SJSA1 (cell line): ENCODE data around the gene PCBP4. TPM values are rescaled to one million over a fixed set of nuclear protein-coding genes. Genes with fewer than 3 reads are reported as not detected.
A peak's percentile ranks its signal among the peaks of the same experiment; 100 is the strongest.

Source experiments
- DNase-seq, 2 experiments: peaks; one replicate each; pipeline ENCODE4 v3.0.0-alpha.2; 2015 to 2020; ENCODE audit warnings: low spot score in 2 of 2, low read depth in 1 of 2
- H3K27ac ChIP-seq: fragments of 250-450 bp; sonication (Bioruptor Pico); 2 replicates; pipeline ENCODE4 v1.5.1; 2020; ENCODE audit warnings: mild to moderate bottlenecking, moderate library complexity
- H3K27me3 ChIP-seq: fragments of 250-450 bp; sonication (Bioruptor Pico); replicated peaks from 2 replicates; pipeline ENCODE4 v1.5.1; 2020; ENCODE audit warnings: mild to moderate bottlenecking, moderate library complexity
- H3K36me3 ChIP-seq: fragments of 250-450 bp; sonication (Bioruptor Pico); 2 replicates; pipeline ENCODE4 v1.5.1; 2020; ENCODE audit warnings: mild to moderate bottlenecking
- H3K4me1 ChIP-seq: fragments of 250-450 bp; sonication (Bioruptor Pico); replicated peaks from 2 replicates; pipeline ENCODE4 v1.6.1; 2021; ENCODE audit warnings: mild to moderate bottlenecking
- H3K4me3 ChIP-seq: fragments of 250-450 bp; sonication (Bioruptor Pico); 2 replicates; pipeline ENCODE4 v1.5.1; 2020; ENCODE audit warnings: mild to moderate bottlenecking
- H3K9me3 ChIP-seq: fragments of 250-450 bp; sonication (Bioruptor Pico); replicated peaks from 2 replicates; pipeline ENCODE4 v1.5.1; 2020; ENCODE audit warnings: mild to moderate bottlenecking
- total RNA-seq: library from RNA; depleted of rRNA; stranded (reverse); fragments of >200 nt; shearing (Covaris generic); gene quantifications from 2 replicates; pipeline ENCODE4 v1.2.3, GENCODE V29; 2014

The PCBP4 gene
- total RNA-seq, 1 experiment from 2014 or later: 138 TPM

GRCh38 chr3:51974277-51974962 lies 7.2 kb upstream of the PCBP4 start:
- Histone ChIP-seq H3K9me3 (no peaks in the 10 kb centered on the region), H3K4me3 (peak overlapping the region; percentile 58), H3K27me3 (no peaks in the 10 kb centered on the region), H3K36me3 (no peaks in the 10 kb centered on the region), H3K27ac (no peak overlapping the region), H3K4me1 (peaks cover 25% of the 10 kb centered on the region)
- no peak for DNase-seq

- H3K9me3 ChIP-seq: no peaks in the 10 kb centered on the region
- no peaks in the 10 kb centered on the region for H3K27me3 ChIP-seq
- no peak overlapping the region for H3K4me3 ChIP-seq
- peaks cover 41% of the 10 kb centered on the region for H3K4me1 ChIP-seq
- DNase-seq: no peak
- H3K27ac ChIP-seq: no peak overlapping the region
- peaks cover 11% of the 10 kb centered on the region for H3K36me3 ChIP-seq
Observed at GRCh38 chr3:51971350-51971749, 4.1 kb upstream of the PCBP4 start.

- no peak overlapping the region for H3K27ac ChIP-seq
- peaks cover 11% of the 10 kb centered on the region for H3K36me3 ChIP-seq
- H3K4me3 ChIP-seq: no peak overlapping the region
- H3K4me1 ChIP-seq: peaks cover 46% of the 10 kb centered on the region
- H3K27me3 ChIP-seq: no peaks in the 10 kb centered on the region
- DNase-seq: no peak
- H3K9me3 ChIP-seq: no peaks in the 10 kb centered on the region
Observed at GRCh38 chr3:51970606-51971300, 3.5 kb upstream of the PCBP4 start.

DNA sequence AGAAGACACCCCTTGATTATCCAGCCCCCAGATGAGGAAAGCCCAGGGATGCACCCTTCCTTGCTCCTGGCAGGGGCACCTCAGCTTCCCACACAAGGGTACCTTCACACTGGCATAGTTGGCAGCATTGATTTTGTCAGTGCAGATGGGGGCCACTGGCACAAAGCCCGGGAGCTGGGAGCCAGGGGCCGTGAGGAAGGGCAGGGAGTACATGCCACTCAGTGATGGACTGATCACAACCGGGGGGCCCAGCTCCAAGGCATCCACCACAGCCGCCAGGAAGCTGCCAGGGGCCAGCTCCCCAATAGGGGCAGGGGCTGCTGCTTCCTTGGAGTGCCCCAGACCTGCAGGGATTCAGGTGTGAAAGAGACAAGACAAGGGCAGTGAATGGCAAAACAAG lies 2.6 kb upstream of the PCBP4 start:
- H3K36me3 ChIP-seq: peaks cover 11% of the 10 kb centered on the region
- no peak overlapping the region for H3K27ac ChIP-seq
- no peaks in the 10 kb centered on the region for H3K27me3 ChIP-seq
- no peaks in the 10 kb centered on the region for H3K9me3 ChIP-seq
- no peak overlapping the region for H3K4me3 ChIP-seq
- DNase-seq: no peak
- H3K4me1 ChIP-seq: peaks cover 46% of the 10 kb centered on the region

GRCh38 chr3:51968883-51969678 lies 1.8 kb upstream of the PCBP4 start:
- peaks cover 14% of the 10 kb centered on the region for H3K36me3 ChIP-seq
- H3K4me3 ChIP-seq: no peak overlapping the region
- H3K27me3 ChIP-seq: no peaks in the 10 kb centered on the region
- peaks cover 46% of the 10 kb centered on the region for H3K4me1 ChIP-seq
- DNase-seq: no peak
- no peaks in the 10 kb centered on the region for H3K9me3 ChIP-seq
- no peak overlapping the region for H3K27ac ChIP-seq

DNA sequence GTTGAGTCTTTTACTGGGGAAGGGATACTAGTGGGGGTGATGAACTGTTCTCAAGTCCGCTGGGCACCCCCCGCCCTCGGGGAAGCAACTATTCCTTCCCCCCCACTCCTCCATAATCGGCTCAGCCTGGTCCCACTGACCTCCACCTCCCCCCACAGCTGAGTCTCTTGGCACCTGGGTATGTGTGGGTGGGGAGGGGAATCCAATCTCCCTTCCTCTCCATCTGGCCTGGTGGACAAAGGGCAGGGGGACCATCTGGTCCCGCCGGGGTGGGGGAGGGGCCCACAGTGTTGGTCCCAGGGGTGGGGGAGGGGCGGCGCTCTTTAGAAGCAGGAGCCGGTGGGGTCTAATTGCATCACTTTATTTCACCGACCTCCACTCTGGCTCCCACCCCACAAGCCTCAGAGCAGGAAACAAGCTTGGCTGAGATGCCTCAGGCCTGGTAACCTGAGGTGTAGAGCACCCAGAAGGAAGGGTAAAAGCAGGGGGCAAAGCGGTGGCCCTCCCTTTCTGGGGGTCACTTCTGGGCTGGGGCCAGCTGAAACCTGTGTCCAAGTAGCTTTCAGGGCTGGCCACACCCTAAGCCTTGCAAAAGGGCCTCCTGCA lies 1.0 kb upstream of the PCBP4 start:
- Histone ChIP-seq H3K27ac (peak overlapping the region; percentile 93), H3K36me3 (peaks cover 22% of the 10 kb centered on the region), H3K4me1 (peaks cover 47% of the 10 kb centered on the region), H3K9me3 (no peaks in the 10 kb centered on the region), H3K27me3 (no peaks in the 10 kb centered on the region), H3K4me3 (peak overlapping the region; percentile 92)
- DNase-seq: no peak

GRCh38 chr3:51966922-51967383 lies 301 bp downstream of the PCBP4 start:
- Histone ChIP-seq H3K9me3 (no peaks in the 10 kb centered on the region), H3K4me3 (peak overlapping the region; percentile 92), H3K36me3 (peaks cover 28% of the 10 kb centered on the region), H3K4me1 (peaks cover 54% of the 10 kb centered on the region), H3K27me3 (no peaks in the 10 kb centered on the region), H3K27ac (peak overlapping the region; percentile 87)
- no peak for DNase-seq

- H3K4me3 ChIP-seq: peak overlapping the region; percentile 92
- DNase-seq: no peak
- H3K4me1 ChIP-seq: peaks cover 54% of the 10 kb centered on the region
- H3K27me3 ChIP-seq: no peaks in the 10 kb centered on the region
- H3K27ac ChIP-seq: no peak overlapping the region
- peaks cover 28% of the 10 kb centered on the region for H3K36me3 ChIP-seq
- H3K9me3 ChIP-seq: no peaks in the 10 kb centered on the region
Observed at GRCh38 chr3:51966486-51966885, 768 bp downstream of the PCBP4 start.

- Histone ChIP-seq H3K9me3 (no peaks in the 10 kb centered on the region), H3K27me3 (no peaks in the 10 kb centered on the region), H3K4me3 (peak overlapping the region; percentile 92), H3K4me1 (peaks cover 54% of the 10 kb centered on the region), H3K27ac (no peak overlapping the region), H3K36me3 (peaks cover 31% of the 10 kb centered on the region)
- DNase-seq: no peak
Observed at GRCh38 chr3:51966016-51966415, 1.2 kb downstream of the PCBP4 start.

GRCh38 chr3:51964521-51964920 lies 2.7 kb downstream of the PCBP4 start:
- DNase-seq: no peak
- Histone ChIP-seq H3K27me3 (no peaks in the 10 kb centered on the region), H3K9me3 (no peaks in the 10 kb centered on the region), H3K27ac (no peak overlapping the region), H3K4me3 (no peak overlapping the region), H3K4me1 (peaks cover 54% of the 10 kb centered on the region), H3K36me3 (peaks cover 46% of the 10 kb centered on the region)

- H3K27me3 ChIP-seq: no peaks in the 10 kb centered on the region
- H3K4me1 ChIP-seq: peaks cover 54% of the 10 kb centered on the region
- H3K27ac ChIP-seq: no peak overlapping the region; the same call in 1 of the 2 replicates
- DNase-seq: peak; percentile 68 to 83
- H3K9me3 ChIP-seq: no peaks in the 10 kb centered on the region
- peaks cover 51% of the 10 kb centered on the region for H3K36me3 ChIP-seq
- no peak overlapping the region; the same call in 1 of the 2 replicates for H3K4me3 ChIP-seq
Observed at GRCh38 chr3:51963951-51964451, 3.3 kb downstream of the PCBP4 start.

GRCh38 chr3:51962854-51963530 lies 4.3 kb downstream of the PCBP4 start:
- H3K9me3 ChIP-seq: no peaks in the 10 kb centered on the region
- H3K4me3 ChIP-seq: no peak overlapping the region
- no peak for DNase-seq
- no peaks in the 10 kb centered on the region for H3K27me3 ChIP-seq
- H3K36me3 ChIP-seq: peaks cover 54% of the 10 kb centered on the region
- H3K27ac ChIP-seq: no peak overlapping the region
- H3K4me1 ChIP-seq: peaks cover 50% of the 10 kb centered on the region
